NCI-H1436 treated with DMSO at 0.1 percent for 48 hours (cell line): ENCODE data around the gene UBE2K.
"Not testable (repeated sequence)": the region's sequence is repeated elsewhere in the genome, so short reads cannot be mapped to it uniquely, and the experiment has no call there.

ENCODE experiments used
- DNase-seq: peaks from one replicate; lab custom pipeline; 2025; lab: John Stamatoyannopoulos, UW

Gene UBE2K

DNA sequence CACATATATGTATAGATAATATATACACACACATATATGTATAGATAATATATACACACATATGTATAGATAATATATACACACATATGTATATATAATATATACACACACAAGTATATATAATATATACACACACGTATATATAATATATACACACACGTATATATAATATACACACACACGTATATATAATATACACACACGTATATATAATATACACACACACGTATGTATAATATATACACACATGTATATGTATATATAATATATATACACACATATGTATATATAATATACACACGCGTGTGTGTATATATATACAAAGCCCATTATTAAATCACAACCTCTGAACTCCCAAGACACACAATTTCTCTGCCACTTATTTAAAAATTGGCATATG lies 8.0 kb upstream of the UBE2K start:
- DNase-seq: no peak

DNA sequence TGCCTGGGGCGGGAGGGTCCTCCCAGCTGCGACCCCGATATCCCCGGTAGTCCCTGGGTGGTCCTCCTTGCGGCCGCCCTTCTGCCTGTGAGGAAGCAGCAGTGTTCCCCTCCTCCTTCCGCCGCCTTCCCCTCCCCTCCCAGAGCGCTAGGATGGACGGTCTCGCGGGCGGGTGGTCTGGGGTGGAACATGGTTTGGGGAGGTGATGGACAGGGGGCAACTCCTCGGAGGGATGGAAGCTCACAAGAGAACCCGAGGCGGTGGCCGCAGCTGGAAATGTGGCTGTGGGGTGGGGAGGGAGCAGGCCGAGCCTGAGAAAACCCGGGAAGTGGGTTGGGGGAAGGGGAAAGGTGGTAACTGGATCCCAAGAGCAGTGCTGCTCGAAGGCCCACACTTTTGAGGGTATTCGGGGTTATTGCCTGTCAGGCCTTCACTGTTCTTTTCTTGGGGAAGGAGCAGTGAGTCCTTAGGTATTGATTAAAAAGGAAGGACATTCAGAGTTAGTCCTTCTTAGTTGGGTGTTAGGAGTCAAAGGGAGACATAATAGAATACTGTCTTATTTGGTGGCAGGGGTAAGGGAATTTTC lies 581 bp downstream of the UBE2K start:
- DNase-seq: no peak

DNA sequence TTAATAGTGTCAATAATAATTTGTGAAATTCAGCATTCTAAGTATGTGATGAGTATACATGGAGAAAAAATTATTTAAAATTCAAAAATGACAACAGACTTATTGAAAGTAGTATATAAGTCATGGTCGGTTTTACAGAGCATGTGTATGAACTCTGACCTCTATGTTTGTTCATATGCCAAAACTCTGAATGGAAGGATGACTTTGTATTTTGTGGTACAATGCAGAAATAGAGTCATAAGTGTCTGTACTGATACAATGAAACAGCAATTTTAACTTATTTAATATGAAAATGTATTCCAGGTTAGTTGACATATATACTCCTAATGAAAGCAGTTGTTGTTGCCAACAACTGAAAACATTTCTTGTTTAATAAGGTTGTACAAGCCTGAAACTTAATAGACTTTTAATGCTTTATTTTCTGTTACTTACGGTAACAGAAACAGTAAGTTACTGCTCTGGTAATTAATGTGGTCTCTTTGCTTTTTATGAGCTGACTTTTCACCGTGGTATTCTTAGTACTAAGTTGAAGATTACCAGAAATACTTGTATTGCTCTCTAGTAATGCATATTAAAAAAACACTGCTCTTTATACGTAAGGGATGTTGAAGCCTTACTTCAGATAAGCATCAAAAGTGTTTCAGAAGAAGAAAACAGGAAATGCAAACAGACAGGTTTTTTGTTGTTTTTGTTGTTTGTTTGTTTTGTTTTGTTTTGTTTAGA lies 1.9 kb downstream of the UBE2K start:
- no peak for DNase-seq

DNA sequence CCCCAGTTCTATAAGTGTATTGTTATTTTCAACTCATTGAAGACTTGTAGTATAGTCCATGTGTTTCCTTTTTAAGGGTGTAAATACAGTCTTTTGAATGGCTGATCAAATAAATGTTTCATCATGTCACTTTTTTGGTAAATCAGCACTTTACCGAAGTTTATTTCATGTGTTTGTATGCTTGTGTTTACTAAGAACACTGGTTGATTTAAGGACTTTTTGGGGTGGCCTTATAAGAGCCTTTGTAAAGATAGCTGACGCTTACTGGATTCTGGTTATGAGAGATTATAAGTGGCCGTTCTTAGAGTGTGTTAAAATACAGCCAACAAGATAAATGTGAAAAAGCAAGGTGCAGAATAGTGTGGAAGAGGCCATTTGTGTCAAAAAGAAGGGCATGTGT lies 2.6 kb downstream of the UBE2K start:
- DNase-seq: no peak

DNA sequence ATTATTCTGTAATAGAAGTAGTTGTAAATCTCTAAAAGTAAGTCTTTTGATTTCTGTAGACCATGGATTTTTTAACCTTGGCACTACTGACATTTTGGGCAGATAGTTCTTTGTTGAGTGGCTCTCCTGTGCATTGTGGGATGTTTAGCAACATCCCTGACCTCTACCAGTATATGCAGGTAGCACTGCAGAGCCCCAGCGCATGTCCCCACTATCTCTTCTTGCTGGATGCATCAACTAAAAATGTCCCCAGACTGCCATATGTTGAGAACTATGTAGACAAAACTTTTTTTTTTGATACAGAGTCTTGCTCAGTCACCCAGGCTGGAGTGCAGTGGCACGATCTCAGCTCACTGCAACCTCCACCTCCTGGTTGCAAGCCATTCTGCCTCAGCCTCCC lies 4.8 kb downstream of the UBE2K start:
- DNase-seq: no peak

DNA sequence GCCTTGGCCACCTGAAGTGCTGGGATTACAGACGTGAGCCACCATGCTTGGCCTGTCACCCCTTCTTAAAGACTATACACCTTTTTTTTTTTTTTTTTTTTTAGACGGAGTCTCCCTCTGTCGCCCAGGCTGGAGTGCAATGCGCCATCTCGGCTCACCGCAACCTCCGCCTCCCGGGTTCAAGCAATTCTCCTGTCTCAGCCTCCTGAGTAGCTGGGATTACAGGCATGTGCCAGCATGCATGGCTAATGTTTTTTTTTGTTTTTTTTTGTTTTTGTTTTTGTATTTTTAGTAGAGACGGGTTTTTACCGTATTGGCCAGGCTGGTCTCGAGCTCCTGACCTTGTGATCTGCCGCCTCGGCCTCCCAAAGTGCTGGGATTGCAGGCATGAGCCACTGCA lies 6.9 kb downstream of the UBE2K start:
- DNase-seq: not testable (repeated sequence)

DNA sequence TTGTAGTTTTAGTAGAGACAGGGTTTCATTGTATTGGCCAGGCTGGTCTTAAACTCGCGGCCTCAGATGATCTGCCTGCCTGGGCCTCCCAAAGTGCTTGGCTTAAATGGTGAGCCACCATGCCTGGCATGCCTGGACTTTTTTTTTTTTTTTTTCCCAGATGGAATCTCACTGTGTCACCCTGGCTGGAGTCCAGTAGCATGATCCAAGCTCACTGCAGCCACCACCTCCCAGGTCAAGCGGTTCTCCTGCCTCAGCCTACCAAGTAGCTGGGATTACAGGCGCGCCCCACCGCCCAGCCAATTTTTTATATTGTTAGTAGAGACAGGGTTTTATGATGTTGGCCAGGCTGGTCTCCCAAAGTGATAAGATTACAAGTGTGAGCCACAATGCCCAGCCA lies 8.4 kb downstream of the UBE2K start:
- no peak for DNase-seq

DNA sequence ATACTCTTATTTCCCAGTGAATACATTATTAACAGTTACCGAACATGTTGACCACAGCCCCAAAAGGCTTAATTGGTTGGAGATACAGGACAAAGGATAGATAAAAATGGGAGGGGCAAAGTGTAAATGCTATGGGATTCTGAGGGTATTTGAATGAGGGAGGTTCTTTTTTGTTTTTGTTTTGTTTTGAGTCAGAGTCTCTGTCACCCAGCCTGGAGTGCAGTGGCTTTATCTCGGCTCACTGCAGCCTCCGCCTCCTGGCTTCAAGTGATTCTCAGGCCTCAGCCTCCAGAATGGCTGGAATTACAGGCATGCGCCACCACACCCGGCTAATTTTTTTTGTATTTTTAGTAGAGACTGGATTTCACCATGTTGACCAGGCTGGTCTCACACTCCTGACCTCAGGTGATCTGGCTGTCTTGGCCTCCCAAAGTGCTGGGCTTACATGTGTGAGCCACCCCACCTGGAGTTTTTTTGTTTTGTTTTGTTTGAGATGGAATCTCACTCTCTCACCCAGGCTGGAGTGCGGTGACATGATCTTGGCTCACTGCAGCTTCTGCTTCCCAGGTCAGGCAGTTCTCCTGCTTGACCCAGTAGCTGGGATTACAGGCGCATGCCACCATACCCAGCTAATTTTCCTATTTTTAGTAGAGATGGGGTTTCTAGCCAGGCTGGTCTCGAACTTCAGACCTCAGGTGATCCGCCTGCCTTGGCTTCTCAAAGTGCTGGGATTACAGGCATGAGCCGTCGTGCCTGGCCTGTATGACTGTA lies 9.0 kb downstream of the UBE2K start:
- no peak for DNase-seq

DNA sequence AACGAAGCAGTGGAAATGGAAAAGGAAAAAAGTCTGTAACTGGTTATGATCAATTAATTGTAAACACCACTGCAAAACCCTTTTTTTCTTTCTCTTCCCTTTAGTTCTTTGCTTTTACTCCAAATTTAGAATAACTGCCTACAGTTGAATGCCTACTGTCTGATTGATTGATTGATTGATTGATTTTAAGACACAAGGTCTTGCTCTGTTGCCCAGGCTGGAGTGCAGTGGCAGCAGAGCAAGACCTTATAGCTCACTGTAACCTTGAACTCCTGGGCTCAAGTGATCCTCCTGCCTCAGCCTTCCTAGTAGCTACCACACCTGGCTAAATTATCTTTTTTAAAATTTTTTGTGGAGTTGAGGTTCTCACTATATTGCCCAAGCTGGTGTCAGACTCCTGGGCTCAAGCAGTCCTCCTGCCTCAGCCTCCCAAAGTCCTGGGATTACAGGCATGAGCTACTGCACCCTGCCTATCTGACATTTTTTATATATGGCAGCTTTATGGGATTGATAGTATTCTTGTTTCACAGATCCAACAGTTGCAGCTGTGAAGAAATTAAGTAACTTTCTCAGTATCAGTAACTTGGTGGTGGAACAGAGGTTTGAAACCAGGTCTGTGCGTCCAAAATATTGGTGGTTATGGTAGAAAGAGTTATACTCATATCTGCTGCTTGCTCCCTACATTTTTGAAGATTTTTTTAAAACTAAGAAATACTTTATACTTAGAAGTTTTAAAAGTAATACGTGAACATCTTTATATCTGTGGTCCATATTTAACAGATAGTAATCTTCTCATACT lies 12.4 kb downstream of the UBE2K start:
- DNase-seq: no peak

DNA sequence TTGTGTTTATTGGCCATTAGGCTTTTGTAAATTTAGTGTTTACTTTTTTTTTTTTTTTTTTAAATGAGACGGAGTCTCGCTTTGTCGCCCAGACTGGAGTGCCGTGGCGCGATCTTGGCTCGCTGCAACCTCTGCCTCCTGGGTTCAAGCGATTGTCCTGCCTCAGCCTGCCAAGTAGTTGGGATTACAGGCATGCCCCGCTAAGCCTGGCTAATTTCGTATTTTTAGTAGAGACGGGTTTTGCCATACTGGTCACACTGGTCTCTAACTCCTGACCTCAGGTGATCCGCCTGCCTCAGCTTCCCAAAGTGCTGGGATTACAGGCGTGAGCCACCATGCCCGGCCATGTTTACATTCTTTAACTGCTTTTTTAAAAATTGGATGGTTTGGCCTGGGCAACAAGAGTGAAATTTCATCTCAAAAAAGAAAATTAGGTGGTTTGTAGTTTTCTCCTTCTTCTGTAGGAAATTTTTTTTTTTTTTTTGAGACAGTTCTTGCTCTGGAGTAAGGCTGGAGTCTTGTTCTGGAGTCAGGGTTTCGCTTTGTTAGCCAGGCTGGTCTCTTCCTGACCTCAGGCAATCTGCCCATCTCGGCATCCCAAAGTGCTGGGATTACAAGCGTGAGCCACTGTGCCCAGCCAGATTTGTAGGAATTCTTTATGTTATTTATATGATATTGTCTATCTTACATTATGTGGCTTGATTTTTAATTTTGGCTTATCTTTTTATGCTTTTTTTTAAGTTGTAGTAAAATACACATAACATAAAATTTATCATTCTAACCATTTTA lies 15.1 kb downstream of the UBE2K start:
- no peak for DNase-seq

DNA sequence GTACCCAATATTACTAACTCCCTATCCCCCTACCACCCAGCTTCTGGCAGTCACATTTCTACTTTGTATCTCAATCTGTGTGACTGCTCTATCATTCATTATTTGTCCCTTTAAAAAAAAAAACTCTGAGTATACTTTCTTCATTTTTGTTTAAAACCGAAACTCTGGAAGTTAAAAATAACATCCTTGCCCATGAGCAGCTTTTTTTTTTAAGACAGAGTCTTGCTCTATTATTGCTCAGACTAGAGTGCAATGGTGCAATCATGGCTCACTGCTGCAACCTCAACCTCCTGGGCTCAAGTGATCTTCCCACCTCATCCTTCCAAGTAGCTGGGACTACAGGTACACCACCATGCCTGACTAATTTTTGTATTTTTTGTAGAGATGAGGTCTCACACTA lies 15.8 kb downstream of the UBE2K start:
- no peak for DNase-seq

DNA sequence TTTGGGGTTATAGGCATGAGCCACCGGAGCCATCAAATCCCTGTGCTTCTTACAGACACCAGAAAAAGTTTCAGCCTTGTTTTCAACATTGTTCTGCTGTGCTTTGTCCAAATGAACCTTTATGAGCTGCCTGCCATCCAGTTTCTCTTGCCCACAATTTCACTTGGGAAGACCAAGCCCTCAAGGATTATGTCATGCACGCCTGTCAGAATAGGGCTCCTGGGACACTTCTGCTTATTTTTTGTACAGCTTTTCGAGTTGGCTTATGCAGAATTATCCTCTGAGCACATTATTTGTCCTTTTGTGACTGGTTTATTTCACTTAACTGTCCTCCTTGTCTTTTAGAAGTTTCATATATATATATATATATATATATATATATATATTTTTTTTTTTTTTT lies 16.2 kb downstream of the UBE2K start:
- DNase-seq: no peak

DNA sequence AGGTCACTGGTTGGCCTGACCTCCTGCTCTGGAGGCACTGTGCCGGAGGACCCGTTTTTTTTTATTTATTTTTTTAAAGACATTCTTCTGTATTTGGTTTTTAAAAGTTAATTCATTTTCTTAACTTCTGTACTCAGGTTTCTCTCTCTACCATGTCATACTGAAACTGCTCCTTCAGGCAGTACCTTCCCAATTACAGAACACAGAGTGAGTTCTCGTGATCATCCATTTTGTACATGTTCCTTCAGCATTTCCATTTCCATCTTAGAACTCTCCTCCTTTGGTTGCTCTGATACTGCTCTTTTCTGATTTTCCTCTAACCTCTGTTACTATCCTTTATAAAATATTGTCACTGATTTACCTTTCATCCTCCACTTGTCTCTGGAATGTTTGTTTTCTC lies 17.9 kb downstream of the UBE2K start:
- DNase-seq: no peak

DNA sequence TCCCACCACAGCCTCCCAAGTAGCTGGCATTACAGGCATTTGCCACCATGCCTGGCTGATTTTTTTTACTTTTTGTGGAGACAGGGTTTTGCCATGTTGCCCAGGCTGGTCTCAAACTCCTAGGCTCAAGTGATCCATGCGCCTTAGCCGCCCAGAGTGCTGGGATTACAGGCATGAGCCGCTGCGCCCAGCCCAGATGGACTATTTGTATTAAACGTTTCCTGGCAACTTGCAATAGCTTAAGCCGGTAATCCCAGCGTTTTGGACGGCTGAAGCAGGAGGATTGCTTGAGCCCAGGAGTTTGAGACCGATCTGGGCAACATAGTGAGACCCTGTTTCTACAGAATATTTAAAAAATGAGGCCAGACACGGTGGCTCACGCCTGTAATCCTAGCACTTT lies 18.4 kb downstream of the UBE2K start:
- no peak for DNase-seq

DNA sequence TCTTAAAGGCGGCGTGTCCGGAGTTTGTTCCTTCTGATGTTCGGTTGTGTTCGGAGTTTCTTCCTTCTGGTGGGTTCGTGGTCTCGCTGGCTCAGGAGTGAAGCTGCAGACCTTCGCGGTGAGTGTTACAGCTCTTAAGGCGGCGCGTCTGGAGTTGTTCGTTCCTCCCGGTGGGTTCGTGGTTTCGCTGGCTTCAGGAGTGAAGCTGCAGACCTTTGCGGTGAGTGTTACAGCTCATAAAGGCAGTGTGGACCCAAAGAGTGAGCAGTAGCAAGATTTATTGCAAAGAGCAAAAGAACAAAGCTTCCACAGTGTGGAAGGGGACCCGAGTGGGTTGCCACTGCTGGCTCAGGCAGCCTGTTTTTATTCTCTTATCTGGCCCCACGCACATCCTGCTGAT lies 19.8 kb downstream of the UBE2K start:
- not testable (repeated sequence) for DNase-seq

DNA sequence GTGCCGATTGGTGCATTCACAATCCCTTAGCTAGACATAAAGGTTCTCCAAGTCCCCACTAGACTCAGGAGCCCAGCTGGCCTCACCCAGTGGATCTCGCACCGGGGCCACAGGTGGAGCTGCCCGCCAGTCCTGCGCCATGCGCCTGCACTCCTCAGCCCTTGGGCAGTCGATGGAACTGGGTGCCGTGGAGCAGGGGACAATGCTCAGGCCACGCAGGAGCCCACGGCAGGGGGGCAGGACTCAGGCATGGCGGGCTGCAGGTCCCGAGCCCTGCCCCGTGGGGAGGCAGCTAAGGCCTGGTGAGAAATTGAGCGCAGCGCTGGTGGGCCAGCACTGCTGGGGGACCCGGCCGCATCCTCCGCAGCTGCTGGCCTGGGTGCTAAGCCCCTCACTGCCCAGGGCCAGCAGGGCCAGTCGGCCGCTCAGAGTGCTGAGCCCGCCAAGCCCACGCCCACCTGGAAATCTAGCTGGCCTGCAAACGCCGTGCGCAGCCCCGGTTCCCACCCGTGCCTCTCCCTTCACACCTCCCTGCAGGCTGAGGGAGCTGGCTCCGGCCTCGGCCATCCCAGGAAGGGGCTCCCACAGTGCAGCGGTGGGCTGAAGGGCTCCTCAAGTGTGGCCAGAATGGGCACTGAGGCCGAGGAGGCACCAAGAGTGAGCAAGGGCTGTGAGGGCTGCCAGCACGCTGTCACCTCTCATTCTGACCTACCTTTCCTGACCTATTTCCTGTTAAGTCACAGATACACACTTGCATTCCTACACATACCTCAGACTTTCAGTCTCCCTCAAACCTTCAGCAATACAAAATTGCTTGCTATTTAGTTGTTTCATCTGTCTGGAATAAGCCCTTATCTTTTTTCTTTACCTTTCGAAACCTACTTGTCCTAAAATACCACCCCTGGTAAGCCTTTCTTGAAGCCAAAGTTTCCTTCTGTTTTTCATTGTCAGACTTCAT lies 20.7 kb downstream of the UBE2K start:
- DNase-seq: no peak

DNA sequence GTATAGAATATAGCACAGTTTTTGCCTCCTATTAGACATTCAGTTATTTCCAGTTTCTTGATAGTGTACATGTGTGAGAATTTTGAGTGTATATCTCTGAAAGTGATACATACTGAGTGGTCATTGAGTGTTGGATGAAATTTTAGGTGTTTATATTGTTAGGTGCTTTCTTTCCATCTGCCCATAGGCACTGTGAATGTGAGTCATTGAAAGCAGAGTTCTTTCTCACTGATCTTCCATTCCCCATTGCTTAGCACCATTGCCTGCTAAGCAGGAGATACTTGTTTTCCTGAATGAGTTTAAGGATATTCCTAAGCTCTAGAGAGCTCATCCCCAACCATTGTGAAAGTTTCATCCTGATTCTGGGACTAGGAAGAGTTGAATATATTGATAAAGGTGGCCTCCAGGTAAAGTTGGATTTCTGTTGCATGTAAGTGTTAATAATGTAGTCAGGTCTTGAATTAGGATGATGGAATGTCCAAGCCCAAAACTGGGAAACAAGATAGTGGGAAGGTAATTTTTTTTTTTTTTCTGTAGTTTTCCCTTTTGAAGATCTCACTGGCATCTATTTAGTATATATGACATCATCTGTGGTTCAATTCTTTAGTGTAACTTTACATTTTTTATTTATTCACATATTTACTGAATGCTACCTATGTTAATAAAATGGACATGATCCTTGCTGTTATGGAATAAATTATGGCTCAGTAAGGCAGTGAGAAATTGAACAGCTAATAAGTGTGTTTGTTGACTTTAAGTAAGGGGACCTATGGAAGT lies 22.1 kb downstream of the UBE2K start:
- no peak for DNase-seq

DNA sequence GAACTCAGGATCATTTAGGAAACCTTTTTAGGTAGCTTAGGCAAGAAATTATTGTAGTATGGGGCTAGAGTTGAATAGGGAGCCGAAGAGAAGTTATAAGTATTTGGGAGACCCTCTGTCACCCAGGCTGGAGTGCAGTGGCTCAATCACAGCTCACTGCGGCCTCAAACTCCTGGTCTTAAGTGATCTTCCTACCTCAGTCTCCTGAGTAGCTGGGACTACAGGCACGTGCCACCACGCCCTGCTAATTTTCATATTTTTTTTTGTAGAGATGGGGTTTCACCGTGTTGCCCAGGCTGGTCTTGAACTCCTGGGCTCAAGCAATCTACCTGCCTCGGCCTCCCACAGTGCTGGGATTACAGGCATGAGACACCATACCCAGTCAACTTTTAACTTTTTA lies 23.3 kb downstream of the UBE2K start:
- DNase-seq: not testable (repeated sequence)

DNA sequence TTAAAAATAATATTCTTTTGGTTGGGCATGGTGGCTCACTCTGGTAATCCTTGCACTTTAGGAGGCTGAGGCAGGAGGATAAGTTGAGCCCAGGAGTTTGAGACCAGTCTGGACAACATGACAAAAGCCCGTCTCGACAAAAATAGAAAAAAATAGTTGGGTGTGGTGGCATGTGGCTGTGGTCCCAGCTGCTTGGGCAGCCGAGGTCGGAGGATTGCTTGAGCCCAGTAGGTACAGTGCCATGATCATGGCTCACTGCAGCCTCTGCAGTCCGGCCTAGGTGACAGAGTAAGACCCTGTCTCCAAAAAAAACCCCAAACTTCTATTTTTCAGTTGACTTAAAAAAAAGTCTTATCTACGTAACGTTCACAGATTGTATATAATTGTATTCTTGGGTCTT lies 23.9 kb downstream of the UBE2K start:
- no peak for DNase-seq

DNA sequence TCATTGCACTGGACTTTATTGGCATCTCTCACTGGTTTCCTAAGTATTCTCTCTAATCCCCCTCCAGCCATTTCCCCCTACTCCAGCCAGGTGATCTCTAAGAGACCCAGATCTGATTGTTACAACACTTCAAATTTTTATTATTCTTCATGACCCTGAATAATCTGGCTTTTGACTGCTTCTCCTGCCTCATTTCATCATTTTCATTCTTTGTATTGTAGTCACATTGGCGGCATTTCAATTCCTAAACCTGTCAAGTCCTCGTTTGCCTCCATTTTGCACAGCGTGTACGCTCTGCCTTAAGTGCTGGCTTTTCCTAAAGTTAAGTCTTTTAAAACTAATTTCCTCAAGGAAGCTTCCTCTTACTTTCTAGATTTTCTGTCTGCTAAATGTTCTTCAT lies 31.6 kb downstream of the UBE2K start:
- no peak for DNase-seq
